CD4-positive, alpha-beta T cell treated with Interleukin-10 for 1 hour (primary cell): ENCODE data around the gene METTL22.

ENCODE experiments used
- DNase-seq: peaks from one replicate; pipeline ENCODE4 v3.0.0-alpha.2; 2020

METTL22 gene, protein sequence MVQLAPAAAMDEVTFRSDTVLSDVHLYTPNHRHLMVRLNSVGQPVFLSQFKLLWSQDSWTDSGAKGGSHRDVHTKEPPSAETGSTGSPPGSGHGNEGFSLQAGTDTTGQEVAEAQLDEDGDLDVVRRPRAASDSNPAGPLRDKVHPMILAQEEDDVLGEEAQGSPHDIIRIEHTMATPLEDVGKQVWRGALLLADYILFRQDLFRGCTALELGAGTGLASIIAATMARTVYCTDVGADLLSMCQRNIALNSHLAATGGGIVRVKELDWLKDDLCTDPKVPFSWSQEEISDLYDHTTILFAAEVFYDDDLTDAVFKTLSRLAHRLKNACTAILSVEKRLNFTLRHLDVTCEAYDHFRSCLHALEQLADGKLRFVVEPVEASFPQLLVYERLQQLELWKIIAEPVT

DNA sequence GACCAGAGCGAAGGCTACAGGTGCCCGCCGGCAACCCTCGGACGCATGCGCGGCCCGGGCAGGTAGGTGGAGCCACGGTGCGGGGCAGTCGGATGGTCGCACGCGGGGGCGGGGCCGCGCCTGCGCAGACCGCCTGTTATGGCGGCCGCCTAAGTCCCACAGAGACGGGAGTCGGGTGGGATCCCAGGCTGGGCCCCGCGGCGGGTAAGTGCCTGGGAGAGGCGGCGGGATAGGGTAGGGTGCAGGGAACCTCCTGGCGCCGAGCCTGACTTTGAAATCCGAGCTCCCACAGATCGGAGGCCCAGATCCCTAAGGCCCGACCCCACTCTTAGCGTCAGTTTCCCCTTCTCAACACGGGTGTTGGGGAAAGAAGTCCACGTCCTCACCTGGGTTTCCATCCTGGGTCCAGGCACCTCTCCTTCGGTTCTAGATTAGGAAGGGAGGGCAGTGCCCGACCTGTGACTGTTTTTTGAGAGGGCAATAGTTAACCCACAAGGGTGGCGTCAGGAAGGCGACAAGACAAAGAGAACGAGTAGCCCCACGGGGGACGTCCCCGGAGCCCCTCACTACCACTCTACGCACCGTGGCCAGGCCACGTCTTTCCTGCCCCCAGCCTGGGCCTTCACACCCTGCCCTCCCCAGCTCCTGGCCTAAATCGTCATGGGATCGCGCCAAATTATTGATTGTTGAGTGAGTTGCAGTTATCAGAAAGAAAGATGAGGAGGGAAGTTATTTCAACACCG is at the start of gene METTL22:
Gene METTL22 (plus strand): TSS at position 127 of the 743 bp plus-strand sequence. CDS start 3,968 bp downstream, outside the sequence.
- DNase-seq, result peak; percentile 92

- no peak for DNase-seq
Observed at GRCh38 chr16:8572063-8572918, 49.2 kb upstream of the METTL22 start.

GRCh38 chr16:8572919-8573724 is 48.4 kb upstream of the METTL22 start:
- DNase-seq, result peak; percentile 7

GRCh38 chr16:8575399-8575798 is 46.1 kb upstream of the METTL22 start:
- DNase-seq, result no peak

GRCh38 chr16:8576141-8577004 is 45.1 kb upstream of the METTL22 start:
- DNase-seq, result no peak

GRCh38 chr16:8577678-8578304 is 43.7 kb upstream of the METTL22 start:
- DNase-seq, result no peak

- no peak for DNase-seq
Observed at GRCh38 chr16:8579559-8579958, 41.9 kb upstream of the METTL22 start.

DNA sequence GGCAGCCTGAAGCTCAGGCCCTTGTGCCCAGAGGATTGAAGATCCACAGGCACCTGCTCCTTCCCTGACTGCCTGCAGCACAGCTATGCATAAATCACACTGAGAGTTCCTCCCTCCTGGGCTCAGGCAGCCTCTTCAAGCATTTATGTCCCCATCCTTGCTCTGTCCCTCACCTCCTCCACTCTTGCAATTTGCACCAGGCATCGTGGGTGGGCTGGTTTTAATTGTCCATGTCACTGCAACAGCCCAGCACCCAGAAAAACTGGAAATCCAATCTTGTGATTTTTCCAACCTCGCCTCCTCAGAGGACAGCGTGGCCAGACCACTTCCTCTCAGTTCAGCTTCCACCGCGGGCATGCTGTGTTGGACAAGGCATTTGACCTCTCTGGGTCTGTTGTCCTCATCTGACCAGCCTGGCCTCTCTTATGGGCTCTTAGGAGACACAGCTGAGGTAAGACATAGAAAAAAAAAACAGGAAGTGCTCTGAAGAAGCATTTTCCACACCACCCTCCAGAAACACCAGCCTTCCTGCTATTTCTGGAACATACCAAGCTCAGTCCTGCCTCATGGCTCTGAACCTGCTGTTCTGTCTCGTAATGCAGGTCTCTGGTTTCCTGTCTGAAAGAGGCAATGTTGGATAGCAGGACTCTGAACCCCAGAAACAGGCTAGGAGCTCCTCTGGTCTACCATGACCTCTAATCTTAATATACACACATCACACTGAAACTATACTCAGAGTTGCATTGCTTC is 39.5 kb upstream of the METTL22 start:
- no peak for DNase-seq

GRCh38 chr16:8583199-8583598 is 38.3 kb upstream of the METTL22 start:
- no peak for DNase-seq

- no peak for DNase-seq
Observed at GRCh38 chr16:8583732-8584131, 37.8 kb upstream of the METTL22 start.

DNA sequence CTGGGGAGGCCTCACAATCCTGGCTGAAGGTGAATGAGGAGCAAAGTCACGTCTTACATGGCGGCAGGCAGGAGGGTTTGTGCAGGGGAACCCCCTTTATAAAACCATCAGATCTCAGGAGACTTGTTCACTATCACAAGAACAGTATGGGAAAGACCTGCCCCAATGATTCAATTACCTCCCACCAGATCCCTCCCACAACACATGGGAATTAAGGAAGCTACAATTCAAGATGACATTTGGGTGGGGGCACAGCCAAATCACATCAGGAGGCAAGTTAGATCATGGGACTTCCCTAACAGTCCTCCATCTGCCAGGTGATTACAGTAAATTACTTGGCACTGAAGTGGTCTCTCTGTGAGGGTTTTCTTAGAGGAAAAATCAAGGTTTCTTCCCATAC is 36.5 kb upstream of the METTL22 start:
- no peak for DNase-seq

GRCh38 chr16:8585857-8586256 is 35.6 kb upstream of the METTL22 start:
- no peak for DNase-seq

DNA sequence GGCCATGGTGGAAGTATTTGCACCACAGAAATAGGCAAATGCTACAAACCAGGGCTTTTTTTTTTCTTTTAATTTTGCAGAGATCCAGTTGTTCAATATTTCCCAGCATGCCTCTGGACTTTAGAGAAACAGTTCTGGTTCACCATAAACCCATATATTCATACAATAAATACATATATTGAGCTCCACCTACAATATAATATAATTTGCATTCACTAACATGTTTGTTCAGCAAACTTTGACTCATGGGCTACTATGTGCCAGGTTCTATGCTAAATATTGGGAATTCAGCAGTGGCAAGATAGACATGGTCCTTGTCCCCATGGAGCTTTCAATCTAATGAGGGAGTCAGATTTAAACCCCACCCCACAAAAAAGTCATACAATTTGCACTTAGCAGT is 34.4 kb upstream of the METTL22 start:
- DNase-seq, result no peak

- no peak for DNase-seq
Observed at GRCh38 chr16:8588682-8589056, 32.8 kb upstream of the METTL22 start.

GRCh38 chr16:8589057-8589899 is 32.2 kb upstream of the METTL22 start:
- no peak for DNase-seq

GRCh38 chr16:8589900-8590688 is 31.4 kb upstream of the METTL22 start, which contains the start of gene TMEM114:
Gene TMEM114 (minus strand): TSS chr16:8590511. CDS start chr16:8589838, 673 bp downstream.
- no peak for DNase-seq

- DNase-seq, result no peak
Observed at GRCh38 chr16:8590811-8591210, 30.7 kb upstream of the METTL22 start.

GRCh38 chr16:8591451-8591850 is 30.0 kb upstream of the METTL22 start:
- DNase-seq, result no peak
